Measurements from ENCODE around the gene UNC5C. TPM values are rescaled to one million over a fixed set of nuclear protein-coding genes. Genes with fewer than 3 reads are reported as not detected.
A peak's percentile ranks its signal among the peaks of the same experiment; 100 is the strongest.
"Not testable (repeated sequence)": the region's sequence is repeated elsewhere in the genome, so short reads cannot be mapped to it uniquely, and the experiment has no call there.

Gene UNC5C
- total RNA-seq, 1 donor from 2014 or later = 14.3 TPM

DNA sequence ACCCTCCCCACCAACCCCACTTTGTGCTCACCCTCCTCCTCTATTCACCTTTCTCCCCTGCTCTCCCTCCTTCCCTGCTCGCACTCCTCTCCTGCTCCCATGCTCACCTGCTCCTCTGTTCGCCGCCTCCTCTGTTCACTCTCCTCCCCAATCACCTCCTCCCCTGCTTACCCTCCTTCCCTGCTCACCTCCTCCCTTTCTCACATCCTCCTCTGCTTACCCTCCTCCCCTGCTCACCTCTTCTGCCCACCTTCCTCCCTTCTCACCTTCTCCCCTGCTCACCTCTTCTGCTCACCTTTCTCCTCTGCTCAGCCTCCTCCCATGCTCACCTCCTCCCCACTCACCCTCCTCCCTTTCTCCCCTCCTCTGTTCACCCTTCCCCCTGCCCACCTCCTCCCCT, 357.2 kb downstream of the UNC5C start:
- DNase-seq (ENCODE audit: low spot score in 2 of 2) (no peak), FAIRE-seq (no peak)

DNA sequence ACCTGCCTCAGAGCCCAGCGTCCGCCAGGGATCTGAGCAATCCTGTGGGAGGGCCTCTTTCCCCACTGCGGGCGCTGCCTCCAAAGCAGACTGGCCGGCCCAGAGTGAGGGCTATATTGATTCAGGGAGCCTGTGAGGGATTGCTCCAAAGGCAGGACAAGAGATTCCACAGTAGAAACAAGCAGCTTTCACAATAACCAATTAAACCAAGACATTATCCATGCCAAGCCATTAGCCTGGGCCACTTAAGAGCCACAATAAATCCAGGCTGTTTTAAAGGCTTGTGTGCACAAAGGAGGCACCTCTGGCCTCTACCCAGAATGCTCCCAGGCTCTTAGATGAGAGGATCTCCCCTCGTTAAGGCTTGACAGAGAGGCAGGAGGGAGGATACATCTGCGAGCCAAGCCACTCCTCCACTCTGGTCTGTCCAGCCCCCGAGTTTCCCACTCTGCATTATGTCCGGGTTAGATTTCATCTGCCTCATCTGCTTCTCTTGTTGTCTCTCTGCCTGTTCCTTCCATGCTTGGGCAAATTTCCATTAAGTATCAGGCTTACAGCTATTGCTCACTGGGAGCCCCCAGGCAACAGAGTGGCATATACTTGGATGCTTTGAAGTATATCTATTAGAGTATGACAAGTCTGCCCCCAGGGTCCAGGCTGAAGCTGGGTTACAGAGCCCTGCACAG, 357.9 kb downstream of the UNC5C start:
- DNase-seq (ENCODE audit: low spot score in 2 of 2) = no peak
- no peak for FAIRE-seq

DNA sequence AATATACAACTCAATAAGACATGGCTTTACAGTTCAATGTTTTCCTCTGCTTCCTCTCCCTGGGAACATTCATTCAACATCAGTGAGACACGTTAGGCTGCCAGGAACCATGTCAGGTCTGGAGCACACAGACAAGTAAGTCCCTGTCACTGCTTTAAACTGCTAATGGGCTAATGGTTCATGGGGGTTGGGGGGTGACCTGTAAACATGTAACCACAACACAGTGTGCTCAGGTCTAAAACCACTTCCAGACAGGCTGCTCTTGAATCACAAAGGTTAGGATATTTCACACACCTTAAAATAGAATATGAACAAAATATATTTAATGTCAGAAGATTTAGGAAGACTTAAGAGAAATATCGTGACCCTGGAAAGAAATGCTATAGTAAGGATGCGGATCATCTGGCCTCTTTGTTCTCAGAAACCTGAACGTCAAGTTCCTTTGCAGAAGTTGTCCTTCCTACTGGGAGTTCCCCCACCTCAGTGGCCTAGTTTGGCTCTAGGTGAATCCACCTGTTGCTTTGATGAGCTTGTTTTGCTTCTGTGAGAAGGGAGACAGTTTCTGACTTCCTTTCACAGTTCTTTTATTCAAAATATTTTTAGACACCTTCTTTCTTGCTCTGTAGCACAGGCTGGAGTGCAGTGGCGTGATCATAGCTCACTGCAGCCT, 359.9 kb downstream of the UNC5C start:
- FAIRE-seq = no peak

DNA sequence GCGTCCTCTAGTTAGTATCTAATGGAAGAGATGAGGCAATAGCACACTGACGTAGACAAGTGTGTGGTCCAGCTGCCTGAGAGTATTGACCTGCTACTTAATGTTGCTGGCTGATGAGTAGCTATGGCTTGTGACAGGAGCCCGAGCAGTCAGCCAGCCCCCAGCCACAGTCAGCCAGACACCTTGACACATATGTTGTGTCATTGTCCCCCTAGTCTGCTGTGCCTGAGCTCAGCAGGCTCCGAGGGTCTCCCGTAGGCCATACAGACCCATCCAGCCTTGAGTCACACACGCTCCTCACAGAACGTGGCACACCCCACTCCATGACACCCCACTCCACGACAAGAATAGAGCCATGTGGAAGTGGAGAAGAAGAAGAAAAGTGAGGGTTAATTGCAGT, 362.1 kb downstream of the UNC5C start:
- FAIRE-seq = no peak
- DNase-seq (ENCODE audit: low spot score in 2 of 2) = no peak

More for the DNA sequence above, 359.9 kb downstream of the UNC5C start:
- no peak for DNase-seq (ENCODE audit: low spot score in 2 of 2)

DNA sequence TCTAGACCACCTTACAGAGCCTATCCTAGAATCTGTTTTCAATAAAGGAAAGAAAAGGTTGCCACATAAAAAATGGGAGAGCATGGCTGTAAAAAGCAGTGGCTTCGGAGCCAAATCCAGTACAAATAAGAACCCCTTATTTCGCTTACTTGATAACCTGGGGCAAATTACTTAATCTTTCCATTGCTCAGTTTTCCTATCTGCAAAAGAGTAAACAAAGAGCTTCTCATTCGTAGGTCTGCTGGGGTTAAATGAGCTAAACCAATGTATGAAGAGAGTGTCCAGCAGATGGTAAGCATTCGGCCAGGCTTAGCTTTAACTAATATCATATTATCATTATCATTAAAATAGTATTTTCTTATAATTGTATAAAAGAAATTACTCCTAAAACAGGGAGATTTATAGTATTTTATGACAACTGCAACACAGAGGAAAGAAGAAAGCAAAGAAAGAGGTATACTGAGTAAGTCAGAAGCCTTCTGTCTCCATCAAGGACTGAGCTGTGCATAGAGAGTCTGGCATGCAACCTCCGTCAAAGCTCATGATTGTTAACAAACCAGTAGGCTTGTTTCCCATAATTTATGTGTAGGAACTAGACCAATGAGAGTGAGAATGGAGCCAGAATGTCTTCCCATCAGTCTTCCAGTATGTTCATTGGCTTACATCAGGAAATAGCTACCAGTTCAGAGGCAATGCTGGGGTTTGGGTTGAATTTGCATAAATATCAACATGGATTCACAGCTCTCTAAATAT, 364.9 kb downstream of the UNC5C start:
- FAIRE-seq = no peak
- DNase-seq (ENCODE audit: low spot score in 2 of 2) = no peak

DNA sequence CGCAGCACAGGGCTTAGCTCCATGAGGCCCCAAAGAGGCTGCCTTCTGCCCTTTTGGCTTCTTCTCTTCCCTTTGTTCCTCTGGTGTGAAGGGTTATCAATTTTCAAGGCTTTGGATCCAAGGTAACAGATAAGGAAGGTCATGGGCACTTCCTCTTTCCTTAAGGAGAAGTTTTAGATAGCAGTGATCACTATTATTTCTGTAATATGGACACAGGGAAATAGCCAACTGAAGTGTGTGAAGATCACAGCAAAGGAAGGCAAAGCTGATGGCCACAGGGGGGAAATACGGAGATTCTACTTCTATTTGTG, 366.8 kb downstream of the UNC5C start:
- no peak for FAIRE-seq

DNA sequence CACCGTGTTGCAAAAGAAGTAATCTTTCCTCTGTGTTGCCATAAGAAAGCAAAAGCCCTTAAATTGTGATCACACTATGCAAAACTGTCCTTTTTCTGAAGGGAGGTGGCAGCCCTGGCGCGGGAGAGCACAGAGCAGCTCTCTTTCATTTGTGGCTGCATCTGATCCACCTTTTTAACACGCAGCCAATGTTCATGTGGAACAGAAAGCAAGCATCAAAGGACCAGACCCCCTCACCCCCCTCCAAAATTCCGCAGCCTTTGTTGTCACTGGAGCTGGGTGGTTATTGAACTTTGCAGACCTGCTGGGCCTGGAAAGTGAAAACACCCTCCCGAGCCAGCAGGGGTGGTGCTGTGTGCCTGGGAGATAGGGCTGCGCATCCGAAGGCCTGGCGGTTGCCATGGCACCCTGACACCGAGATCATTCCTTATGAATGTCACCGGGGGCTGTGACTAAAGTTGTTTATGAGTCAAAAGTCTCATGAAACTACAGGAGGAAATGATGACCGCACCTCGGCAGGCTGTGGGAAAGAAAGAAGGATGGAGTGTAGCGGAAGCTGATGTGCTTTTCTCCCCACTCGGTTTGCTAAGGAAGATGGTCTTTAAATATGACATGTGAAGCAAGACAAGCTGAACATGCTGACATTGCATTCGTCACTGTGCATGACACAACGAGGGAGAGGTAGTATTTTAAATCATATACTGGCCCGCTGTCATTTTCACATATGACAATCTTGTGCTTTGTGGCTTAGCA, 367.4 kb downstream of the UNC5C start:
- no peak for DNase-seq (ENCODE audit: low spot score in 2 of 2)

More for the DNA sequence above, 366.8 kb downstream of the UNC5C start:
- no peak for DNase-seq (ENCODE audit: low spot score in 2 of 2)

DNA sequence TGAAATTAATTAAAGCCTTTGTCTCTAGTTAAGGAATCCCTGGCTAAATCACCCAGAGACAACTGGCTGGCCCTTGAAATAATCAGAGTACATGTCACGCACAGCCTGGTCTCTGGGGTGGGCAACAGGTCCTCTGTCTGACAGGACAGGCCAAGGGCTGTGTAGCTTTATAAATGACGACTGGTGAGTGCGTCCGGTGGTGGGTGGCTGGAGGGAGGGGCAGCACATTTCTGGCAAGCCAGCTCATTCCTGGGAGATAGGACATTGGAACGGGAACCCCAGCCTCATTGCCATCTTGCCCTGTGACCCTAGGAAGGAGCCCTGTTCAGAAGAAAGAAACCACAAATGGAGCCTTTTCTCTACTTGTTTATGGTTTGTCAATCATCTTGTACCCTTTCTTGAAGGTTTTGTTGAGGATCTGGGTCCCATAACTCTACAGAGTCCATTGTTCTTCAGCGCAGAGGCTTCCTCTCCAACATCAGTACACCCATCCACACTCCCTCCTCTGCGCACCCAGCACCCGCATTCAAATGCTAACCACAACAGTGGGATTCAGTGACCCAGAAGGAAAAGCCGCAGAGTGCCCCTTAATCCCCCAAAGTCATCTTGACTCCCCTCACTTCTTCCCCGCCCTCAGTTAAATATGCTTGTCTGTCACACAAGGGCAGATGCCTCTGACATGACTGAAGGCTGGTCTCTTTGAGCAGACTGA, 368.1 kb downstream of the UNC5C start:
- DNase-seq (ENCODE audit: low spot score in 2 of 2) (no peak), FAIRE-seq (no peak)

More for the DNA sequence above, 367.4 kb downstream of the UNC5C start:
- FAIRE-seq = no peak

DNA sequence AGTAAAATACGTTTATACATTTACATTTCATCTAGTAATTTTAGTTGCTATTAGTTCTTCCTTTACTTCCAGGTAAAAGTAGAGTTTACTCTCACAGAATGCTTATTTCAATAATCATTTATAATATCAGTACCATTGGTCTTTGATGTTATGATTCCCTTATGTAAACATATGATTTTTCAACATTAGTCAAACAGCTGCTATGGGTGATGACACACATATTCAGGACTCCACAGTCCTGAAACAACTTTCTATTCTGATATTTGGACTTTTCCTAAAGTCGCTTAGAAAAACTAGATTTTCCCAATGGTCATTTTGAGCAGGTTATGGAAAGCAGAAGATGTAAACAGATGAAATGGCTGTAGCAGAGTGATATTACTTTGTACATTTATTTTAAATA, 369.8 kb downstream of the UNC5C start:
- DNase-seq (ENCODE audit: low spot score in 2 of 2) = no peak
- FAIRE-seq = no peak

DNA sequence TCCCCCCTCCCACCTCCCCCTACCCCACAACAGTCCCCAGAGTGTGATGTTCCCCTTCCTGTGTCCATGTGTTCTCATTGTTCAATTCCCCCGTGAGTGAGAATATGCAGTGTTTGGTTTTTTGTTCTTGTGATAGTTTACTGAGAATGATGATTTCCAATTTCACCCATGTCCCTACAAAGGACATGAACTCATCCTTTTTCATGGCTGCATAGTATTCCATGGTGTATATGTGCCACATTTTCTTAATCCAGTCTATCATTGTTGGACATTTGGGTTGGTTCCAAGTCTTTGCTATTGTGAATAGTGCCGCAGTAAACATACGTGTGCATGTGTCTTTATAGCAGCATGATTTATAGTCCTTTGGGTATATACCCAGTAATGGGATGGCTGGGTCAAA, 377.4 kb downstream of the UNC5C start:
- FAIRE-seq; DNase-seq (ENCODE audit: low spot score in 2 of 2): not testable (repeated sequence)

DNA sequence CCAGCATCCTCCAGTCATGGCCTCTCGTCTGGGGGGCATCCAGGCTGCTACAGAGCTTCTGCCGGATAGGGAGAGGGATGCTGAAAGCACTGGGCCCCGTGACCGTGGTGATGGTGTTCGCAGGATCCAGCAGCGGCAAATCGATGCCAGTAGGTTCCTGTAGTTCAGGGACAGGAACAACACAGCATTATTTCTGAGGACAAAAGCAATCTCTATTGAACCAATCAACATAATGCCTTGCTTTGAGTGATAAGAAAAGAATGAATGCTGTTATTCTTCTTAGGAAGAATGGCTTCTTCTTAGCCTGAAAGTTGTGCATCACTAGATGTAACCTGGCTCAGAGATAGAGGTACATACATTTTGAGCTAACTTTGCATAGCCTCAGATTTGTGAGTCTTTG, 378.6 kb downstream of the UNC5C start:
- DNase-seq (ENCODE audit: low spot score in 2 of 2) = no peak
- FAIRE-seq = peak; percentile 19

DNA sequence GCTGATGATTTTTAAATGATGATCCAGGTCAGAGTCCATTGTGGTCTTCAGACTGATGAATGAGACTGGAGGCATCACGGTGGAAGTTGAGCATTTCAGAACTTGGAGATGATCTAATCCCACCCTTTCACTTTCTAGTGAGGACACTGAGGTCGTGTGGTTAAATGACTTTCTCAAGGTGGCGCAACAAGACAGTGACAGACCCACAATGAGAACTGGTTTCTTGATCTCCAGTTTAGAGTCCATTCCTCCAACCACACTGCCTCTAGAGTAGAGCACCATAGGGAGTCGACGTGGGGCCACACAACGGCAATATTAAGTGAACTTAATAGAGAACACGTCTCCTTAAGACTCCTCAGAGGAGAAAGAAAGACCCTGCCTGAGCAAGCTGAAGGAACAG, 381.0 kb downstream of the UNC5C start:
- FAIRE-seq = no peak
- DNase-seq (ENCODE audit: low spot score in 2 of 2) = no peak

DNA sequence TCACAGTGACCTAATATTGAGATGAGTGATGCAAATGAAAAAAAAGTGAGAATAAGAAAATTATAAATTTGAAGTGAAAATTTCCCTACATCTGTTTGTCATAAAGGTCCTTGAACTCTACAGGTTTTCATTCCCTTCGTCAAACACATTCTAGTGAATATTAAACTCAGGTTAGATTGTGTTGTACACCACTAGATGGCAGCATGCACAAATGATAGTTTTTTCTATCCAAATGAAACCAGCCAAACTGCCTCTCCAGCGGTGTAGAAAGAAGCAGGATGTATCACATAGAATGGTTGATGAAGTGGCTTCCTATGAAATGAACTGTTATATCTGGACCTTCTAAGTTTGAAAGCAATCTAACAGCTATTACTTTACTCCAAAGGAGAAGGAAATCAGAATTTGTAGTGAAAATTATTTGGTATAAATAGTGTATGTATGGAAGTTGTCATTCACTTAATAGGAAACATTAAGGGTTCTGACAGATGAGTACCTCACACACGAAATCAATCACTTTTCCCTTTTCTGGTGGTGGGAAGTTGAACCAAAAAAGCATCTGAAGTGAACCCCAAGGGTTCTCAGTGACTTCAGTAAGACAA, 382.7 kb downstream of the UNC5C start:
- FAIRE-seq = peak; percentile 99
- DNase-seq (ENCODE audit: low spot score in 2 of 2) = peak; percentile 24 to 45

DNA sequence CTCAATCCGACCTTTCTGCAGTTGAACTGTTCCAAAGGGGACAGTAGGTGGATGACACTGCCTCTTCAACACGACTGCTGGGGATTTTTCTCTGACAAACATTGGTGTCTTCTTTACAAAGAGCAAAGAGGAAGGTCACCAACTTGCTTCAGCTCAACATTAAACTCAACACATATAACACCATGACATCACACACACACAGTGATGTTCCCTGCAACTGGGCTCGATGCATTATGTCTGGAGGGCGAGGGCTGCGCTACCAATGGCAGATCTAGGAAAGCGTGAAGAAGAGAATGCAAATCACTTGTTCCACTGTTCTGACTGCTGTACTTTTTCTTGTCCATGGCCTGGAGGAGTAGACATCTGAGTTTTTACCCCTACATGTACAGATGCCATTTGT, 385.9 kb downstream of the UNC5C start:
- no peak for FAIRE-seq

DNA sequence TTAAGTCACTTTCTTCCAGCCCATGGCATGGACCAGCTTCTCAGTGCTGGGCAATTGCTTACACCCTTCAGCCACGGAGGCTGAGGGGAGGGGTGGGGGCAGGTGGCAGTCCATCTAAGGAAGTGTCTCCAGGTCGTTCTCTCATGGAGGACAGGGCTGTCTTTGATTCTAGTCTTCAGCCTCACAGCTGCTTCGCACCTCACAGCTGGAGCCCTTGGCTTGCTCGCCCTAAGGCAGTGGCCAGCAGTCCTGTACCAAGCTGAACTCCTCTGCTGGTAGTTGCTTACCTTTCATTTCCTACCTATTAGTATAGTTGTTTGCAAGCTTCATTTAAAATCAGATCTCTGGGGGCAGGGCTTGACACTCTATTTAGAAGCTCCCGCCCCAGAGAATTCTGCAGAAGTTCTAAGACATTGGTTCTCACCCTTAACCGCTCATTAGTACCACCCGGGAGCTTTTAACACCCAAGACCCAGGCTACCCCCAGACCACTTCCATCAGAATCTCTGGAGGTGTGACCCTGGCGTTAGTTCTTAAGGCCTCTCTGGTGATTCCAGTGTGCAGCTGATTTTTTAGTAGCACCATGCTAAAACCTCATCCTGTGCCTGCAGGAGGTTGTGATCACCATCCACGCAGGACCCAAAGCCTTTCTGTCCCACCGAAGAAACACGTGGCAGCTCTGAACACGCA, 386.8 kb downstream of the UNC5C start:
- FAIRE-seq = no peak
- DNase-seq (ENCODE audit: low spot score in 2 of 2) = no peak

More for the DNA sequence above, 385.9 kb downstream of the UNC5C start:
- DNase-seq (ENCODE audit: low spot score in 2 of 2) = no peak

DNA sequence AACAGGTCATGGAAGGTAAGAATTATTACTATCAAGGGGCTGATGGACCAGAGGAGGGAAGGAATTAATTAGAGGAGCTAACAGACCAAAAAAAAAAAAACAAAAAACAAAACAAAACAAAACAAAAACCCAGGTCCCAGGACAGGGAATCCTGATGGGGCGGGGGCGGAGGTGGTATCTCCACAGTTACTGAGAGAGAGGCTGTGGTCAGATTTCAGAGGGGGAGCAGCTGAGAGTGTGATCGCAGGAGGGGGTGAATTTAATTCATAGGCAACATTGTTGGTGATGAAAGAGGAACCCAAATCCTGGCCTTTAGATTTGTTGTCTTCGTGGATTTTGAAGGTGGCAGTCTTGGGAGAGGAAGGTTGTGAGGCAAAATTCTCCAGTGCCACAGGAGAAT, 389.4 kb downstream of the UNC5C start:
- no peak for FAIRE-seq
- DNase-seq (ENCODE audit: low spot score in 2 of 2) = no peak

DNA sequence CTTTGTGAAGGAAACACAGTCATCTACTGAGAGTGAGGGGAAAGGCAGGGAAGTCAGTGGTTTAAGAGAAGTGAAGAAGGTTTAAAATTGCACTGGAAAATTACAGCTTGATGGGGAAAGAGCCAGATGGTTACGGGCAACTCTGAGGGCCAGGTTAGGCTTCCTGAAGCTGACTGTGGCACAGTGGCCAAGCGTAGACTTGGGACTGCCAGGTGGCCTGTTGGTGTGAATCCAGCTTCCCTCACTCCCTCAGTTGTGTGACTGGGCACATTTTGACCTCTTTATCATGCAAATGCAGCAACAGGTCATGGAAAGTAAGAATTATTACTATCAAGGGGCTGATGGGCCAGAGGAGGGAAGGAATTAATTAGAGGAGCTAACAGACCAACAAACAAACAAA, 390.1 kb downstream of the UNC5C start:
- no peak for DNase-seq (ENCODE audit: low spot score in 2 of 2)

DNA sequence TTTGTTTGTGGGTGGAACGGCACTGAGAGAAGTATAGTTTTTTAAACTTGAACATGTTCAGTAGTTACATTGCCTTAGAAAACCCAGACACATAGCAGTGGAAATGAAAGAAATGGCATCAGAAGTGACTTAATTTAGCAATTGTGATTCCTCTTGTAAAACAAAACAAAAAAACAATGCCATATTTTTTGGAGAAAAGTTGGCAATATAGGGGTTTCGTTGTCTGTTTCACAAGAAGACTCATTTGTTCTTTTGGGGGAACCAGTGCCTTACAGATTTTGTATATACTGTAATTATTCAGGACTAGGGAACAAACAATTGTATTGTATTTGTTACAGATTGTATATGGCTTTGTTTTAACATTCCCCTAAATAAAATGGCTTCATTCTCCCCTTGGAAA, 390.7 kb downstream of the UNC5C start:
- FAIRE-seq (peak; percentile 51), DNase-seq (ENCODE audit: low spot score in 2 of 2) (no peak)

More for the DNA sequence above, 390.1 kb downstream of the UNC5C start:
- no peak for FAIRE-seq

DNA sequence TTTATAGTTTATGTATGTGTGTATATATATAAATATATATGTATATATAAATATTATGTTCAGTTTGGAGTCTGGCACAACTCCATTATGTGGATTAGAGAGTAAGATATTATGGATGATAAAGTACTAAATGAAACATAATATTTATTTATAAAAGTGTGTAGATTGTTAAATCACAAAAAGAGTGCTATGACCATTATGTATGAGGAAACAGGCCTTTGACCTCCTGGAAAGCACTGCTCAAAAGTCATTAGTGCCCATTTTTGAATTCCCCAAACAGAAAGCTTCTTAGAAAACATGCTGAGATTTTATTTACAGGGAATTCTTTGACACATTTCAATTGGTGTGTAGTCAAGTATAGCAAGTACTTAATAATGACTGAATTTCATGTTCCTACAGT, 391.2 kb downstream of the UNC5C start:
- FAIRE-seq (peak; percentile 70), DNase-seq (ENCODE audit: low spot score in 2 of 2) (no peak)
